Measurements from ENCODE around the gene ZDHHC11B.
"Not testable (repeated sequence)": the region's sequence is repeated elsewhere in the genome, so short reads cannot be mapped to it uniquely, and the experiment has no call there.

ZDHHC11B gene

DNA sequence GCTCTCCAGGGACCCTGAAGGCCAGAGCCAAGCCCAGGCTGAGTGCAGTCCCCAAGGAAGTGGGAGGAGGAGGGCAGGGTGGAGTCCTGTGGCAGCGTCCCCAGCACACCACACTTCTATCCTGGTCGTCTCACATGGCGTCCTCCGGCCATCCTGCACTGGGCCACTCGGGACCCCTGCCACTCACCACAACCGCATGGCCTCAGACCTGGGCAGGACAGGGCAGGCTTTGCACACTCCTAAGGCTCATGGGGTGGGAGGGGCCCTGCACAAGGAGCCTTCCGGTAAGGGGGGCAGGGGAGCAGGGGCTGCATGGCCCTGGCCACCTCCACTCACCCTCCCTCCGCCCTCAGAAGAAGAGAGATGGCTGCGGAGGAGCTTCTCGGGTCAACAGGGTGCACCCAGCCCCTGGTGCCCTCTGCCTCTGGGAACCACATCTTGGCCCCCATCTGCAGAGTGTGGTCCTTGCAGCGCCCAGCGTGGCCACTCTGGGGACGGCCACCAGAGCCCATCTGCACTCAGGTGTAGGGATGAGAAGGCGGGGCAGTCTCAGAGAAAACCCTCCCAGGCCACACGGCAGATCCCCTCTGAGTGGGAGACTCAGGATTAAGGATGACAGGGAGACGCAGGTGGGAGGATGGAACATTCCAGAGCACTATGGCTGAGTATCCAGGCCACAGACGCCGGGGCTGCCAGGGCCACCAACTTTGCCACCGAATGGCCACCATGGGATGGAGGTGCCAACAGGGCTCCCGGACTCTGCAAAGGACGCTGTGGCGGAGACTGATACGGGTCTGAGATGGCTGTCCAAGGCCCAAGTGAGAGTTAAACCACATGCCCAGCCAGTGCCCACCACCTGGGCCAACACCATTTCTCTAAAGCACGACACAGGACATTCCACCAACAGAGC is 99.0 kb downstream of the ZDHHC11B start:
- H3K27me3 ChIP-seq (ENCODE audit: insufficient read depth, low read depth, severe bottlenecking) = peaks cover 21% of the 10 kb centered on the region
- no peak overlapping the region for H3K4me3 ChIP-seq (ENCODE audit: low read depth, low read length)
- TF ChIP-seq, protein P1, sequence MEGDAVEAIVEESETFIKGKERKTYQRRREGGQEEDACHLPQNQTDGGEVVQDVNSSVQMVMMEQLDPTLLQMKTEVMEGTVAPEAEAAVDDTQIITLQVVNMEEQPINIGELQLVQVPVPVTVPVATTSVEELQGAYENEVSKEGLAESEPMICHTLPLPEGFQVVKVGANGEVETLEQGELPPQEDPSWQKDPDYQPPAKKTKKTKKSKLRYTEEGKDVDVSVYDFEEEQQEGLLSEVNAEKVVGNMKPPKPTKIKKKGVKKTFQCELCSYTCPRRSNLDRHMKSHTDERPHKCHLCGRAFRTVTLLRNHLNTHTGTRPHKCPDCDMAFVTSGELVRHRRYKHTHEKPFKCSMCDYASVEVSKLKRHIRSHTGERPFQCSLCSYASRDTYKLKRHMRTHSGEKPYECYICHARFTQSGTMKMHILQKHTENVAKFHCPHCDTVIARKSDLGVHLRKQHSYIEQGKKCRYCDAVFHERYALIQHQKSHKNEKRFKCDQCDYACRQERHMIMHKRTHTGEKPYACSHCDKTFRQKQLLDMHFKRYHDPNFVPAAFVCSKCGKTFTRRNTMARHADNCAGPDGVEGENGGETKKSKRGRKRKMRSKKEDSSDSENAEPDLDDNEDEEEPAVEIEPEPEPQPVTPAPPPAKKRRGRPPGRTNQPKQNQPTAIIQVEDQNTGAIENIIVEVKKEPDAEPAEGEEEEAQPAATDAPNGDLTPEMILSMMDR (IDR thresholded peaks at IDR 0.05; ENCODE audit: low read depth, low read length) = no peak

DNA sequence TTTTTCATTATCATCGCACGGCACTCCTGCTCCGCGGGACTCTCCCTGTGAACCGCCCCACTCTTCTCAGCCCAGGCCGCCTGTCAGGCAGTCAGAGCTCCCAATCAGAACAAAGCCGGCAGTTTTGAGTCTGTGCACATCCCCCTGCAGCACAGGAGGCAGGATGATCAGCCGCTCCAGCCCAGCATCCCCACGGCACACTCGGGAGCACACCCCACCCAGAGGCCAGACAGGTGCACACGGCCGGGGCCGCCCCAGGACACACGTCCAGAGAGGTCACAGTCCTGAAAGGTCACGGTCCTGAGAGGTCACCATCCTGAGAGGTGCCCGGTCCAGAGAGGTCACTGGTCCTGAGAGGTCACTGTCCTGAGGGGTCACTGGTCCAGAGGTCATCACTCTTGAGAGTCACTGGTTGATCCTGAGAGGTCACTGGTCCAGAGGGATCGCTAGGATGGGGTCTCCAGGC is 99.7 kb downstream of the ZDHHC11B start:
- peaks cover 21% of the 10 kb centered on the region for H3K27me3 ChIP-seq (ENCODE audit: insufficient read depth, low read depth, severe bottlenecking)
- no peaks in the 10 kb centered on the region for H3K36me3 ChIP-seq
- DNase-seq = no peak
- no peaks in the 10 kb centered on the region for H3K9me3 ChIP-seq (ENCODE audit: severe bottlenecking)
- H3K27ac ChIP-seq = no peak overlapping the region
- TF ChIP-seq, protein P1 (IDR thresholded peaks at IDR 0.05; ENCODE audit: low read depth, low read length) = no peak
- H3K4me3 ChIP-seq (ENCODE audit: low read depth, low read length) = no peak overlapping the region

More for the DNA sequence above, 99.0 kb downstream of the ZDHHC11B start:
- Histone ChIP-seq H3K27ac (no peak overlapping the region), H3K9me3 (ENCODE audit: severe bottlenecking) (no peaks in the 10 kb centered on the region), H3K36me3 (no peaks in the 10 kb centered on the region)
- no peak for DNase-seq

- Histone ChIP-seq H3K36me3 (no peaks in the 10 kb centered on the region), H3K27me3 (ENCODE audit: insufficient read depth, low read depth, severe bottlenecking) (peaks cover 21% of the 10 kb centered on the region), H3K4me3 (ENCODE audit: low read depth, low read length) (no peak overlapping the region), H3K9me3 (ENCODE audit: severe bottlenecking) (no peaks in the 10 kb centered on the region), H3K27ac (no peak overlapping the region)
- DNase-seq = no peak
- TF ChIP-seq, protein P1 (IDR thresholded peaks at IDR 0.05; ENCODE audit: low read depth, low read length) = no peak
These were observed 100.7 kb downstream of the ZDHHC11B start for GRCh38 chr5:683551-684481.

DNA sequence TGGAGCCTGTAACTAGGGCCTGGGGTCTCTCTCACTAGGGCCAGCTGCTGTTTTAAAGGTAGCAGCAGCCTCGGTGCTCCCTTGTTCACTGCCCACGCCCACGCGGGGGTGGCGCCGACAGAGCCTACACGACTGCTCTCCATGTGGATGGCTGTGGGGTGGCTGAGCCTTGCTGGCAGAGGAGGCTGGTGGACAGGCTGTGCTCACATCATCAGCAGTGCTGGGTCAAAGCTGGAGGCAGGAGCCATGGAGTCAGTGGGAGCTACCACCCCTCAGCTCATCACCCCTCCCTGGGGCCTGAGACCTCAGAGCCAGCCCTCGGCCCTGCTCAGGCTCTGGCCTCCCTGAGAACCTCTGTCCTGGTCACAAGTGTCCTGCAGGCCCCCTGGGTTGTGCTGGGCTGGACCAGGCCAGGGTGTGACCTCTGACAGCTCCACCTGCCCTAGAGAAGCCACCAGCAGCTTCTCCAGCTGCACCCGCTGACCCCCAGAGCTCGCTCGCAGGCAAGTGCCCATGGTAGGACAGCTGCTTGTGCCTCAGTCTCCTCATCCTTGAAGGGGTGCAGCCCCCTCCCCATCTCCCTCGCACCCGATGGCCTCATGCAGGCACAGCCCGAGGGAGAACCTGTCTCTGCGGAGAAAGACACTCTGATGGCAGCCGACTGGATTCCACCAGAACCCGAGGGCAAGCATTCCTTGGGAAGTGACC is 101.7 kb downstream of the ZDHHC11B start:
- H3K27ac ChIP-seq; DNase-seq; H3K36me3 ChIP-seq; H3K4me3 ChIP-seq (ENCODE audit: low read depth, low read length); H3K9me3 ChIP-seq (ENCODE audit: severe bottlenecking): not testable (repeated sequence)
- H3K27me3 ChIP-seq (ENCODE audit: insufficient read depth, low read depth, severe bottlenecking) = peaks cover 22% of the 10 kb centered on the region

DNA sequence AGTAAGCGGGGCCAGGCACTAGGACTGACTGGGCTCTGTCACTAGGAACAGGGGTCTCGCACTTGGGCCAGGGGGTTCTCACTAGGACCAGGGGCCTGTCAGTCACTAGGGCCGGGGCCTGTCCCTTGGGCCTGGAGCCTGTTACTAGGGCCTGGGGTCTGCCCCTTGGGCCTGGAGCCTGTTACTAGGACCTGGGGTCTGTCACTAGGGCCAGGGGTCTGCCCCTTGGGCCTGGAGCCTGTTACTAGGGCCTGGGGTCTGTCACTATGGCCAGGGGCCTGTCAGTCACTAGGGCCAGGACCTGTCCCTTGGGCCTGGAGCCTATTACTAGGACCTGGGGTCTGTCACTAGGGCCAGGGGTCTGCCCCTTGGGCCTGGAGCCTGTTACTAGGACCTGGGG is 102.3 kb downstream of the ZDHHC11B start:
- not testable (repeated sequence) for H3K36me3 ChIP-seq; H3K9me3 ChIP-seq (ENCODE audit: severe bottlenecking); H3K27ac ChIP-seq; H3K4me3 ChIP-seq (ENCODE audit: low read depth, low read length); DNase-seq
- H3K27me3 ChIP-seq (ENCODE audit: insufficient read depth, low read depth, severe bottlenecking) = peaks cover 27% of the 10 kb centered on the region

GRCh38 chr5:681317-682191 is 103.0 kb downstream of the ZDHHC11B start:
- H3K36me3 ChIP-seq; H3K4me3 ChIP-seq (ENCODE audit: low read depth, low read length); H3K9me3 ChIP-seq (ENCODE audit: severe bottlenecking); H3K27ac ChIP-seq; DNase-seq: not testable (repeated sequence)
- peaks cover 34% of the 10 kb centered on the region for H3K27me3 ChIP-seq (ENCODE audit: insufficient read depth, low read depth, severe bottlenecking)

DNA sequence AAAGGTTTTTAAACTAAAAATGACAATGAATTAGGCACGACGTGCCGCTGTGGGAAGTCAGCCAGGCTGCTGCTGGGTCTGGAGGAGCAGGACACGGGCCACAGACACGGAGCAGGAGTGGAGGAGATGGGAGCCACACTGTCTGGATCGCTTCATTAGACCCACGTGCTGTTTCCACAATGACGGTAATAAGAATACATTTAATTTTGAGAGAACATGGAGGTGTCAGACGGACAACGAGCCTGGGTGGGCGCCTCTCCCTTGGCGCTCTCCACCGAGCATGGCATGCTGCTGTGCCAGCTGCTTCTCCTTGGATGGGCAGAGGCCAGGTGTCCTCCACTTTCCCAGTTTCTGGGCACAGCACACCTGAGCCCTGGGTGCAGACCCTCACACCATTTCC is 103.7 kb downstream of the ZDHHC11B start:
- H3K27ac ChIP-seq = not testable (repeated sequence)
- peaks cover 39% of the 10 kb centered on the region for H3K27me3 ChIP-seq (ENCODE audit: insufficient read depth, low read depth, severe bottlenecking)

GRCh38 chr5:680118-680795 is 104.3 kb downstream of the ZDHHC11B start:
- H3K4me3 ChIP-seq (ENCODE audit: low read depth, low read length); H3K27ac ChIP-seq; H3K9me3 ChIP-seq (ENCODE audit: severe bottlenecking); H3K36me3 ChIP-seq; DNase-seq: not testable (repeated sequence)
- H3K27me3 ChIP-seq (ENCODE audit: insufficient read depth, low read depth, severe bottlenecking) = peaks cover 38% of the 10 kb centered on the region

More for the DNA sequence above, 103.7 kb downstream of the ZDHHC11B start:
- H3K36me3 ChIP-seq; DNase-seq; H3K4me3 ChIP-seq (ENCODE audit: low read depth, low read length); H3K9me3 ChIP-seq (ENCODE audit: severe bottlenecking): not testable (repeated sequence)

DNA sequence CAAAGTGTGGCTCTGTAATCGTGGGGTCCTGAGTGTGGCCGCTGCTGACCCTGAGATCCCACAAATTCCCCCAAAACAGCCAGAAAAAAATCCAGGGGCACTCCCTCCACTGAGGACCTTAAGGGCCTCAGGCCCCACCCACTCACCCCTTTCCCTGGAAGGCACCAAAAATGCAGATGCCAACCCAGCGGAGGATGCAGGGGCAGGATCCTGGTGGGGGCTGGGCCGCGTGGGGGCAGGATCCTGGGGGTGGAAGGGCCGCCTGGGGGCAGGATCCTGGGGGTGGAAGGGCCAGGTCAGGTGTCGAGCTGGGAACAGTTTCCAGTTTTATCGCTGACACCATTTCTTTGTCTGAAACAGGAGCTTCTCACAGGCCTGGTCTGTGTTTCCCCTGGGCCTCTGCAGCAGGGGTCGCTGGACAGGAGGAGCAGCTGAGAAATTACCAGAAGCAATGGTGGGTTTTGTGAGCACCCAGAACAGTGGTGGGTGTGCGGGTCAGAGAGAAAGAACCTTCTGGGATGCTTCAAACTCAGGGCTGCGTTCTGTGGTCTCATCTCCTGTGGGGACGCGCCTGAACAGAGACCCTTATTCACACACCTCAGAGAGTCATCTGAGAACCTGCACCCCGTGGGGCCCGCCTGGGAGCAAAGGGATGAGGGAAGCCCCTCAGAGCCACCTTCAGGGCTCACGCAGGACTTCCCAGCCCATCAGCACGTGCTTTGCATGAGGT is 105.2 kb downstream of the ZDHHC11B start:
- H3K27me3 ChIP-seq (ENCODE audit: insufficient read depth, low read depth, severe bottlenecking) = peaks cover 32% of the 10 kb centered on the region
- not testable (repeated sequence) for H3K36me3 ChIP-seq; DNase-seq; H3K4me3 ChIP-seq (ENCODE audit: low read depth, low read length); H3K27ac ChIP-seq; H3K9me3 ChIP-seq (ENCODE audit: severe bottlenecking)

Measured in WERI-Rb-1 (cell line).